ENCODE measurements around the gene SLC35G1. TPM values are rescaled to one million over a fixed set of nuclear protein-coding genes. Genes with fewer than 3 reads are reported as not detected.

The SLC35G1 gene, protein sequence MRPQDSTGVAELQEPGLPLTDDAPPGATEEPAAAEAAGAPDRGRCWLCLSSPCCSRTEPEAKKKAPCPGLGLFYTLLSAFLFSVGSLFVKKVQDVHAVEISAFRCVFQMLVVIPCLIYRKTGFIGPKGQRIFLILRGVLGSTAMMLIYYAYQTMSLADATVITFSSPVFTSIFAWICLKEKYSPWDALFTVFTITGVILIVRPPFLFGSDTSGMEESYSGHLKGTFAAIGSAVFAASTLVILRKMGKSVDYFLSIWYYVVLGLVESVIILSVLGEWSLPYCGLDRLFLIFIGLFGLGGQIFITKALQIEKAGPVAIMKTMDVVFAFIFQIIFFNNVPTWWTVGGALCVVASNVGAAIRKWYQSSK
- 1 to 10 TPM; 2.9 to 7.9 (median 5.2) TPM for total RNA-seq
- polyA plus RNA-seq, result 1 to 10 TPM; 1.2 to 2.3 (median 1.8) TPM
- long read RNA-seq, donor 1, partial matches to known transcripts, result 0 of 2 reads
- long read RNA-seq, donor 1, other reads (novel, unspliced or antisense), result 0 of 2 reads
- long read RNA-seq, donor 2, result 0 reads

DNA sequence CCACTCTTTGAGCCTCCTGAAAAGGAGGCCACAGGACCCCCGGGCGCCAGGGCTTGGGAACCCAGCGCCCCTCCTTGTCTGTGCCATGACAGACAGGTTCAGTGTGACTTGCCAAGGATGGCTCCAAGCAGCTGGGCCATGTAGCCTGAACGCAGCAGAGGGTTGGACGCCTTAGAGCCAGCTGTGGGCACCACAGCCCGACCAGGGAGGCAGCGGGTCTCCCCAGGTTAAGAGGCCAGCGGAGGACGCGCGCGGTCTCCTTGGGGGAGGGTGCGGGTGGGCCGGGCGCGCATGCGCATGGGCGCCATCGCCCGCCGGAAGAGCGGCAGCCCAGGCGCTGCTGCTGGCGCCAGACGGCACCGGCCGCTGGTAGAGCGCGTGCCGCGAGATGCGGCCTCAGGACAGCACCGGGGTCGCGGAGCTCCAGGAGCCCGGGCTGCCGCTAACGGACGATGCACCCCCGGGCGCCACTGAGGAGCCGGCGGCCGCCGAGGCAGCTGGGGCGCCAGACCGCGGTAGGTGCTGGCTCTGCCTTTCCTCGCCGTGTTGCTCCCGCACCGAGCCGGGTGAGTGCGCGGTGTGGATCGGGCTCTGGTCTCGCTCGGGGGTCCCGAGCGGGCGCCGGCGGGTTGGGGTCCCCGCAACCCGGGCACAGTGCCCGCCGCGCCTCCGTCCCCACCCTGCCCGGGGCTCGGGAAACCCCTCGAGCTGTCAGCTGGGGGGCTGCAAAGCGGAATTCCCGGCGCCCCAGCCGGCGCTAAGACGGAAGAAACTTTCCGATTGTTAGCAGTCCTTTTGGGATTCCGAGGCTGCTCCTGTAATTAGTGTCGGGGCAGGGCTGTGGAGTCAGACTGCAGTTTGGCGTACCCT, at the start of gene SLC35G1:
SLC35G1 (plus strand) TSS at position 333 of the 870 bp plus-strand sequence; CDS start at position 389, 56 bp downstream.
- TF ChIP-seq POLR2A (IDR thresholded peaks at IDR 0.05) (peak in 1 of 3 donors; percentile 68), POLR2AphosphoS5 (IDR thresholded peaks at IDR 0.05) (peak; percentile 83 to 91 (median 85))
- TF ChIP-seq, protein P1, sequence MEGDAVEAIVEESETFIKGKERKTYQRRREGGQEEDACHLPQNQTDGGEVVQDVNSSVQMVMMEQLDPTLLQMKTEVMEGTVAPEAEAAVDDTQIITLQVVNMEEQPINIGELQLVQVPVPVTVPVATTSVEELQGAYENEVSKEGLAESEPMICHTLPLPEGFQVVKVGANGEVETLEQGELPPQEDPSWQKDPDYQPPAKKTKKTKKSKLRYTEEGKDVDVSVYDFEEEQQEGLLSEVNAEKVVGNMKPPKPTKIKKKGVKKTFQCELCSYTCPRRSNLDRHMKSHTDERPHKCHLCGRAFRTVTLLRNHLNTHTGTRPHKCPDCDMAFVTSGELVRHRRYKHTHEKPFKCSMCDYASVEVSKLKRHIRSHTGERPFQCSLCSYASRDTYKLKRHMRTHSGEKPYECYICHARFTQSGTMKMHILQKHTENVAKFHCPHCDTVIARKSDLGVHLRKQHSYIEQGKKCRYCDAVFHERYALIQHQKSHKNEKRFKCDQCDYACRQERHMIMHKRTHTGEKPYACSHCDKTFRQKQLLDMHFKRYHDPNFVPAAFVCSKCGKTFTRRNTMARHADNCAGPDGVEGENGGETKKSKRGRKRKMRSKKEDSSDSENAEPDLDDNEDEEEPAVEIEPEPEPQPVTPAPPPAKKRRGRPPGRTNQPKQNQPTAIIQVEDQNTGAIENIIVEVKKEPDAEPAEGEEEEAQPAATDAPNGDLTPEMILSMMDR (IDR thresholded peaks at IDR 0.05 in 8 of 11, conservative IDR thresholded peaks at IDR 0.05 in 3 of 11), result no peak
- intact Hi-C loops (cut with DNase I; ENCODE audit: low total_unique reads), result no loop called here
- H3K9me3 ChIP-seq, result no peaks in the 10 kb centered on the region
- peak within 1 kb of the TSS; percentile 63 to 92 (median 78) for H3K4me3 ChIP-seq
- H3K4me1 ChIP-seq, result peaks cover 6 to 36% (median 21%) of the 10 kb centered on the region in 6 donors
- peak; percentile 91 for DNase-seq
- WGBS, 5 donors, result 0 to 1% (median 1%) methylated on average over 24 to 82 of the region's 82 CpGs
- H3K36me3 ChIP-seq, result no peaks in the 10 kb centered on the region
- H3K27ac ChIP-seq, result peak within 1 kb of the TSS; percentile 42 to 79 (median 63)
- peaks cover 0 to 11% (median 0%) of the 10 kb centered on the region in 7 donors for H3K27me3 ChIP-seq (replicated peaks in 1 of 7)

DNA sequence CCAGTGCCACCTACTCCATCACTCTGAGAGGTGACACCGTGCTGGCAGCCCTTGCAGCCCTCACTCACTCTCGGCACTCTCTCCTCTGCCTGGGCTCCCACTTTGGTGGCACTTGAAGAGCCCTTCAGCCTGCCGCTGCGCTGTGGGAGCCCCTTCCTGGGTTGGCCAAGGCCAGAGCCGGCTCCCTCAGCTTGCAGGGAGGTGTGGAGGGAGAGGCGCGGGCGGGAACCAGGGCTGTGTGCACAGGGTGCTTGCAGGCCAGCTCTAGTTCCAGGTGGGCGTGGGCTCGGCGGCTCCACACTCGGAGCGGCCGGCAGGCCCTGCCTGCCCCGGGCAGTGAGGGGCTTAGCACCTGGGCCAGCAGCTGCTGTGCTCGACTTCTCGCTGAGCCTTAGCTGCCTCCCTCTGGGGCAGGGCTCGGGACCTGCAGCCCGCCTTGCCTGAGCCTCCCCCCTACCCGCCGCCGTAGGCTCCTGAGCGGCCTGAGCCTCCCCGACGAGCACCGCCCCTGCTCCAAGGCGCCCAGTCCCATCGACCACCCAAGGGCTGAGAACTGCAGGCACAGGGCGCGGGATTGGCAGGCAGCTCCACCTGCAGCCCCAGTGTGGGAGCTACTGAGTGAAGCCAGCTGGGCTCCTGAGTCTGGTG, 48.7 kb upstream of the SLC35G1 start:
- WGBS, 5 donors, result 77 to 96% (median 94%) methylated on average over 3 to 30 of the region's 30 CpGs
- Histone ChIP-seq H3K27me3 (replicated peaks in 1 of 7) (no peaks in the 10 kb centered on the region), H3K36me3 (no peaks in the 10 kb centered on the region), H3K4me3 (no peak overlapping the region), H3K9me3 (no peaks in the 10 kb centered on the region), H3K27ac (no peak overlapping the region), H3K4me1 (no peaks in the 10 kb centered on the region)
- TF ChIP-seq POLR2A (IDR thresholded peaks at IDR 0.05) (no peak), POLR2AphosphoS5 (IDR thresholded peaks at IDR 0.05) (no peak)
- TF ChIP-seq, protein P1 (IDR thresholded peaks at IDR 0.05 in 8 of 11, conservative IDR thresholded peaks at IDR 0.05 in 3 of 11), result no peak
- intact Hi-C loops (cut with DNase I; ENCODE audit: low total_unique reads), result no loop called here
- DNase-seq, result no peak

DNA sequence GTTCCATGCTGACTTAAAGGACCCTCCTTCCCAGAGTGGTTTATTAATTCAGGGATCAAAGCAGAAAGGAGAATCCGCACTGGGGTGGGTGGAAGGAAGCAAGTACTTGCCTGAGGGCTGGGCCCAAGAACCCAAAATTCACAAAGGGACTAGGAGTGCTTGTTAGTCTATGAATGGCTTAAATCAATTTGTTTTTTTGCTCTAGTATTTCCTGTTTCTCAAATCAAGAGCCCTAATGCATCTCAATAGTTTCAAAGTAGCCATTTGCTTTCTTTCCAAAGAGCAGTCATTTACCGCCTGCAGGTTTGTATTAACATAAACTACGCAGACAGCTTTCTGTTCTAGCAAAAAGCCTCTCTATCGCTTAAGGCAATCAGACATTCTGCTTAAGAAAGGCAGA, 44.2 kb upstream of the SLC35G1 start:
- Histone ChIP-seq H3K4me3 (no peak overlapping the region), H3K36me3 (no peaks in the 10 kb centered on the region), H3K4me1 (no peaks in the 10 kb centered on the region), H3K27me3 (replicated peaks in 1 of 7) (no peaks in the 10 kb centered on the region), H3K27ac (no peak overlapping the region), H3K9me3 (no peaks in the 10 kb centered on the region)
- 81 to 93% (median 91%) methylated on average over 4 of the region's 4 CpGs for WGBS, 5 donors
- TF ChIP-seq, protein P1 (IDR thresholded peaks at IDR 0.05 in 8 of 11, conservative IDR thresholded peaks at IDR 0.05 in 3 of 11), result no peak
- TF ChIP-seq POLR2AphosphoS5 (IDR thresholded peaks at IDR 0.05) (no peak), POLR2A (IDR thresholded peaks at IDR 0.05) (no peak)
- no peak for DNase-seq
- intact Hi-C loops (cut with DNase I; ENCODE audit: low total_unique reads), result no loop called here

Data from spleen (tissue), 13 donors.